GM21381 (cell line): ENCODE results near the gene DLGAP4.

Experiments used
- ATAC-seq: cut with Tn5 transposase; IDR thresholded peaks from one replicate; pipeline ENCODE4 v1.9.1; 2021; ENCODE audit warnings: mild to moderate bottlenecking, moderate library complexity; ENCODE audit not compliant: unreplicated experiment

Gene DLGAP4

GRCh38 chr20:36305602-36306551 is at the start of gene DLGAP4:
Gene DLGAP4 (plus strand): TSS chr20:36306339. CDS start chr20:36431718, 125,379 bp downstream.
- ATAC-seq = no peak

GRCh38 chr20:36259177-36260061 is 46.7 kb upstream of the DLGAP4 start:
- no peak for ATAC-seq

- ATAC-seq = no peak
Observed at GRCh38 chr20:36260316-36260715, 45.8 kb upstream of the DLGAP4 start.

GRCh38 chr20:36261389-36262105 is 44.6 kb upstream of the DLGAP4 start:
- ATAC-seq = no peak

- ATAC-seq = no peak
Observed at GRCh38 chr20:36262440-36262839, 43.7 kb upstream of the DLGAP4 start.

GRCh38 chr20:36264426-36265246 is 41.5 kb upstream of the DLGAP4 start:
- ATAC-seq = no peak

- no peak for ATAC-seq
Observed at GRCh38 chr20:36266189-36266588, 40.0 kb upstream of the DLGAP4 start.

- no peak for ATAC-seq
Observed at GRCh38 chr20:36267605-36268381, 38.3 kb upstream of the DLGAP4 start.

- no peak for ATAC-seq
Observed at GRCh38 chr20:36268440-36269342, 37.4 kb upstream of the DLGAP4 start.

- ATAC-seq = no peak
Observed at GRCh38 chr20:36269507-36269906, 36.6 kb upstream of the DLGAP4 start.

- no peak for ATAC-seq
Observed at GRCh38 chr20:36270744-36271638, 35.1 kb upstream of the DLGAP4 start.

- no peak for ATAC-seq
Observed at GRCh38 chr20:36271639-36272546, 34.2 kb upstream of the DLGAP4 start.

- no peak for ATAC-seq
Observed at GRCh38 chr20:36272547-36273220, 33.5 kb upstream of the DLGAP4 start.

- ATAC-seq = no peak
Observed at GRCh38 chr20:36273414-36274180, 32.5 kb upstream of the DLGAP4 start.
